HG03378 (cell line): ENCODE data around the gene LMTK3.

Experiments
- ATAC-seq: cut with Tn5 transposase; IDR thresholded peaks from one replicate; pipeline ENCODE4 v1.9.1; 2021; ENCODE audit warnings: mild to moderate bottlenecking, moderate library complexity; ENCODE audit not compliant: unreplicated experiment

The LMTK3 gene

GRCh38 chr19:48475369-48476068 is 36.1 kb downstream of the LMTK3 start:
- ATAC-seq, result no peak

GRCh38 chr19:48474084-48474592 is 37.5 kb downstream of the LMTK3 start:
- no peak for ATAC-seq

GRCh38 chr19:48473161-48473966 is 38.3 kb downstream of the LMTK3 start:
- no peak for ATAC-seq

- ATAC-seq, result no peak
Observed at GRCh38 chr19:48471836-48472235, 39.8 kb downstream of the LMTK3 start.

DNA sequence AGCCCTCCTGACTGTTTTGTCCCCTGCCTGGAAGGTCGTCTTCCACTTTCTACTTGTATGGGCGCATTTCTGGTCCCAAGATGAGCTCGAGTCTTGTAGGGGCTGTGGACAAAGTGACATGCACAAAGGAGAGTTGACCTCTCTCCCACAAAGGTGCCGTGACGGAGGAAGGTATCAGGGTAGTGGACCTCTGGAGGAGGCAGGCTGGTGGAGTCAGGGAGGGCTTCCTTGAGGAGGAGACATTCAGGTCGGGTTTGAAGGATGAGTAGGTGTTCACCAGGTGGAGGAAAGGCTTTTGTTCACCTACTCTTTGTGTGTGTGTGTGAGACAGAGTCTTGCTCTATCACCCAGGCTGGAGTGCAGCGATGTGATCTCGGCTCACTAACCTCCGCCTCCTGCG is 40.8 kb downstream of the LMTK3 start:
- ATAC-seq, result no peak

GRCh38 chr19:48469934-48470680 is 41.5 kb downstream of the LMTK3 start:
- no peak for ATAC-seq

DNA sequence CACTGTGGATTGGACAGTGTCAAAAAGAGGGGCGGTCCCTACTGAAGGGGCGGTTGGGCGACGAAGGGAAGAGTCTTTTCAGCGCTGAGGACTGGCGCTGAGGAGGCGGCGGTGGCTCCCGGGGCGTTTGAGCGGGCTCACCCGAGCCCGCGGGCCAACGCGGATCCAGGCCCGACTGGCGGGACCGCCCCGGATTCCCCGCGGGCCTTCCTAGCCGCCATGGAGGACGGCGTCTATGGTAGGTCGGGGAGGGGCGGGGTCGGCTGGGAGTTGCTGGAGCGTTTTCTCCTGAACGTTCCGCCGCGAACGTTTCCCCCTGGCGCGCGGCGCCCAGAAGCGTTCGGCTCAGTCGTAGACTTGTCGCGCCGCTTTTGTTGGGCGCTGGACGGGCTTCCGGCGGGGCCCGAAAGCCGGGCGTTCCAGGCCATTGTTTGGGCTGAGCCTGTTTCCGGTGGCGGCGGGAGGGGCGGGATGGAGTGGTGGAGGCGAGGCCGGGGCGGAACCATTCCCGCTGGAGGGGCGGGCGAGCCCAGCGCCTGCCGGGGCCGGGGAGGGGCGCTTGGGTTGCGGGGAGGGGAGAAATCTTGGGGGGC is 42.2 kb downstream of the LMTK3 start, which contains the start of gene CYTH2:
Gene CYTH2, plus strand, starts transcription at position 81 of the 593 bp plus-strand sequence. Its CDS starts 139 bp downstream, at position 220.
- no peak for ATAC-seq

- ATAC-seq, result peak; percentile 92
Observed at GRCh38 chr19:48468772-48469288, 42.8 kb downstream of the LMTK3 start.

- ATAC-seq, result no peak
Observed at GRCh38 chr19:48466561-48467325, 44.9 kb downstream of the LMTK3 start.

- ATAC-seq, result no peak
Observed at GRCh38 chr19:48465215-48465614, 46.4 kb downstream of the LMTK3 start.

- ATAC-seq, result no peak
Observed at GRCh38 chr19:48461982-48462655, 49.5 kb downstream of the LMTK3 start.

DNA sequence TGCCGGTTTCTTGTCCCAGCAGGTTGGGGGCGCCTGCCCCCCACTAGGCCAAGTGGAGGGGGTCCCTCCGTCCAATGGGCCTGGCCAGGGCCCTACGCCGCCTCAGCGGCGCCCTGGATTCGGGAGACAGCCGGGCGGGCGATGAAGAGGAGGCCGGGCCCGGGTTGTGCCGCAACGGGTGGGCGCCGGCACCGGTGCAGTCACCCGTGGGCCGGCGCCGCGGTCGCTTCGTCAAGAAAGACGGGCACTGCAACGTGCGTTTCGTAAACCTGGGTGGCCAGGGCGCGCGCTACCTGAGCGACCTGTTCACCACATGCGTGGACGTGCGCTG is 50.0 kb downstream of the LMTK3 start:
- ATAC-seq, result no peak

GRCh38 chr19:48458016-48458415 is 53.6 kb downstream of the LMTK3 start:
- no peak for ATAC-seq

DNA sequence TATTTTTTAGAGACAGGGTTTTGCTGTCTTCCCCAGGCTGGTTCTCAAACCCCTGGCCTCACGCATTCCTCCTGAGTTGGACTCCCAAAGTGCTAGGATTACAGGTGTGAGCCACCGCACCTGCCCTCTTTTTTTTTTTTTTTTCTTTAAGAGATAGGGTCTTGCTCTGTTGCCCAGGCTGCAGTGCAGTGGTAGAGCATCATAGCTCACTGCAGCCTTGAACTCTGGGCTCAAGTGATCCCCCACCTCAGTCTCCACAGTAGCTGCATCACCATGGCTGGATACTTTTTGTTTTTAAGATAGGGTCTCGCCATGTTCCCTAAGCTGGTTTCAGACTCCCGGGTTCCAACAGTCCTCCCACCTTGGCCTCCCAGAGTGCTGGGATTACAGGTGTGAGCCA is 54.8 kb downstream of the LMTK3 start:
- no peak for ATAC-seq

GRCh38 chr19:48455908-48456562 is 55.6 kb downstream of the LMTK3 start:
- ATAC-seq, result no peak

DNA sequence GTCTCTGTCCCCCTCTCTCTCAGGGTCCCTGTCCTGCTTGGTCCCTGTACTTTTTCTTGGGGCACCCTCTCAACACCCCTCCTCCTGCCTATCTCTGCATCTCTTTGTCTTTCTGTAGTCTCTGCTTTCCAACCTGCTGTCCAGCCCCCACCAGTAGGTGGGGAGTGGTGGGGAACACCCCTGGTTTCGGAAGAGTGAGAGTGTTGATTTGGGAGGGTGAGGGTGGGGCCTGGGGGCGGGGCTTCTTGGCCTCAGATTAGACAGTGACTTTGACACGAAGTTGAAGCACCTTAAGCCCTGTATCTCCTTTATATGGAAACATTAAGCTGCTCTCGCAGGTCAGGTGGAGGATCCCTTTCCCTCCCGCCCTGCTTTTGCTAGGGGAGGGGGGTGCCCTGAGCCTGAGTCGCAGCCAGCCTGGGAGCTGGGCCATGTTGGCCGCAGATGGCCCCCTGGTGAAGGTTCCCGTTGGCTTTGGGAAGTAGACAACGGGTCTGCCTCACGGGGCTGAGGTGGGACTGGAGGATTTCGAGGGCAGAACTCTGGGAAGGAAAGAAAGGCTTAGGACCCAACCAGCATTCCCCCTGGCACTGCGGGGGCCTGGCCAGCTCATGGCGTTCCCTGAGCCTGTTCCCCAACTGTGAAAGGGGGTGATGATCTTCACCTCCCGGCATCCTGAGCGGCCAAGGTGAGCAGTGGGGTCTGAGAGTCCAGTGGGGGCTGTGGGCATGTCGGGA is 56.3 kb downstream of the LMTK3 start, which contains the start of gene KCNJ14:
Gene KCNJ14, plus strand, starts transcription at position 404 of the 737 bp plus-strand sequence. CDS start 6,151 bp downstream, outside the sequence.
- no peak for ATAC-seq

DNA sequence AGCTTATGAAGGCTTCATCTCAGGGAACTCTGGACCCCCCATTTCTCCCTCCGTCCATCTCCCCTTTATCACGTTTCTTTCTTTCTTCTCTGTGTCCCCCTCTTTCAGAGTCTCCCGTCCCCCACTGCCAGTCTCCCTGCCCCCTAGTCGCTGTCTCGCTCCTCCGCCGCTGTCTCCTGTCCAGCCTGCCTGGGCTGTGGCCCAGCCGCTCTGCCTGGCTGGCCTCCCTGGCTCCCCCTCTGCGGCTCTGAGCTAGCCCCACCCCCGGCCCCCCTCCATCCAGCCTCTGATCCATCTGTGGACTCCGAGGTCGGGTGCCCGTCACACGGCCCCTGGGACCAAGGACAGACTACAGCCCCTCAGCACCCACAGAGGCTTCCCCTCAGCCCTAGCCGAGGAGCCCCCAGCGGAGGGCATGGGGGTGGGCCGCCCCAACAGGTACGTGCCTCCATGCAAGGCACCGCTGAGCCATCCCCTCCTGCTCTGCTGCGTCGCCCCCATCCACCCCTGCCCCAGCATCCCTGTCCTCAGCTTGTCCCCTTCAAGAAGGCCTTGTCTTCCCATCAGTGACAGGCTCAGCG is 57.4 kb downstream of the LMTK3 start:
- no peak for ATAC-seq
